ENCODE results near the gene SLC24A1.

Gene SLC24A1

DNA sequence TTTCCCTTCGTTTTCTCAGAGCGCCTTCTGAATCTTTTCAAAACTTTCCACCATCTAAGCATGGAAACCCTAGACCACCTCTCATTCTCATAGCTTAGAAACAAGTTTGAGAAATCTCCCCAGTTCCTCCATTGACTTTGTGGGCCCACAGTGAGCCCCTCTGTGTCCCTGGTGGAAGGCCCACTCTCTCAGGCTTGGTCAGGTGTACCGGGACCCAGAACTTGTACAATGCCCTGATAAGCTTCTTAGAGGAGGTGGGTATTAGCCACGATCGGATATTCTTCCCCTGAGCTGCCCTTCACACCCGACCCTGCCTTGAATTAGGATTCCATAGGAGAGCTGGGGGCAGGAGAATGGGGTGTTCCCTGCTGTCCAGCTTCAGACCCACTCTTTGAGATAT lies at the start of gene SLC24A1:
TSS of gene SLC24A1 (plus strand) at position 301 of the 400 bp plus-strand sequence. CDS start 2,143 bp downstream, outside the sequence.
- no peak within 1 kb of the TSS for H3K9ac ChIP-seq (ENCODE audit: low read depth, low read length)
- H3K27ac ChIP-seq (ENCODE audit: low read length) = no peak within 1 kb of the TSS
- no peak within 1 kb of the TSS for H3K4me3 ChIP-seq (ENCODE audit: low read depth in 1 of 2, low read length in 2 of 2)
- no peak for TF ChIP-seq EZH2 (IDR thresholded peaks at IDR 0.05; ENCODE audit: borderline replicate concordance, low read depth, low read length, severe bottlenecking)
- TF ChIP-seq, protein P1, sequence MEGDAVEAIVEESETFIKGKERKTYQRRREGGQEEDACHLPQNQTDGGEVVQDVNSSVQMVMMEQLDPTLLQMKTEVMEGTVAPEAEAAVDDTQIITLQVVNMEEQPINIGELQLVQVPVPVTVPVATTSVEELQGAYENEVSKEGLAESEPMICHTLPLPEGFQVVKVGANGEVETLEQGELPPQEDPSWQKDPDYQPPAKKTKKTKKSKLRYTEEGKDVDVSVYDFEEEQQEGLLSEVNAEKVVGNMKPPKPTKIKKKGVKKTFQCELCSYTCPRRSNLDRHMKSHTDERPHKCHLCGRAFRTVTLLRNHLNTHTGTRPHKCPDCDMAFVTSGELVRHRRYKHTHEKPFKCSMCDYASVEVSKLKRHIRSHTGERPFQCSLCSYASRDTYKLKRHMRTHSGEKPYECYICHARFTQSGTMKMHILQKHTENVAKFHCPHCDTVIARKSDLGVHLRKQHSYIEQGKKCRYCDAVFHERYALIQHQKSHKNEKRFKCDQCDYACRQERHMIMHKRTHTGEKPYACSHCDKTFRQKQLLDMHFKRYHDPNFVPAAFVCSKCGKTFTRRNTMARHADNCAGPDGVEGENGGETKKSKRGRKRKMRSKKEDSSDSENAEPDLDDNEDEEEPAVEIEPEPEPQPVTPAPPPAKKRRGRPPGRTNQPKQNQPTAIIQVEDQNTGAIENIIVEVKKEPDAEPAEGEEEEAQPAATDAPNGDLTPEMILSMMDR (IDR thresholded peaks at IDR 0.05; ENCODE audit: borderline replicate concordance, extremely low read depth, low read length, poor library complexity, severe bottlenecking) = no peak
- ATAC-seq (ENCODE audit: insufficient read depth, low read depth) (no peak), DNase-seq (no peak)
- no peaks in the 10 kb centered on the region for H3K79me2 ChIP-seq (ENCODE audit: insufficient read depth, low read length)
- no peaks in the 10 kb centered on the region for H3K4me1 ChIP-seq (ENCODE audit: insufficient read depth, low read length)
- peaks cover 3% of the 10 kb centered on the region; the same call in 1 of the 2 replicates for H3K36me3 ChIP-seq (ENCODE audit: insufficient read depth, low read length)
- no peak within 1 kb of the TSS for H2AFZ ChIP-seq (ENCODE audit: low read depth, low read length)
- H3K9me3 ChIP-seq (ENCODE audit: insufficient read depth, low read length, severe bottlenecking) = no peaks in the 10 kb centered on the region
- H3K4me2 ChIP-seq (ENCODE audit: insufficient read depth, low read length) = no peak within 1 kb of the TSS
- no peaks in the 10 kb centered on the region for H3K27me3 ChIP-seq (ENCODE audit: insufficient read depth, low read length, poor library complexity)
- no peaks in the 10 kb centered on the region for H4K20me1 ChIP-seq (ENCODE audit: insufficient read depth, low read length)

DNA sequence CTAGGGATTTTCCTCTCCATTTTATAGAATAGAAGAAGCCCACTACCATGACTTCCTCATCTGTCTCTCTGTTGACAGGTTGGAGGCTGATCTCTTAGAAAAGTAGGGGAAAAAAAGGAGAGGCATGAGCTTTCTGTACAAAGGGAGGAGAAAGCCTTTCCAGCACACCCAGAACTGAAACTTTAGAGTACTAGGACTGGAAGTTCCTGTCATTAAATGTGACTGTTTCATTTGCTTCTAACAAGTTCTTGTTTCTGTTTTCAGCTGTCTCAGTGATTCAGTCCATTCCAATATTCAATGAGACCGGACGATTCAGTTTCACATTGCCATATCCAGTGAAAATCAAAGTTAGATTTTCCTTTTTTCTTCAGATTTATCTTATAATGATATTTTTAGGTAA lies 49.8 kb upstream of the SLC24A1 start:
- no peak for TF ChIP-seq EZH2 (IDR thresholded peaks at IDR 0.05; ENCODE audit: borderline replicate concordance, low read depth, low read length, severe bottlenecking)
- TF ChIP-seq, protein P1 (IDR thresholded peaks at IDR 0.05; ENCODE audit: borderline replicate concordance, extremely low read depth, low read length, poor library complexity, severe bottlenecking) = no peak
- H4K20me1 ChIP-seq (ENCODE audit: insufficient read depth, low read length) = no peaks in the 10 kb centered on the region
- H3K27me3 ChIP-seq (ENCODE audit: insufficient read depth, low read length, poor library complexity) = no peaks in the 10 kb centered on the region
- no peaks in the 10 kb centered on the region for H3K9me3 ChIP-seq (ENCODE audit: insufficient read depth, low read length, severe bottlenecking)
- no peak overlapping the region for H3K9ac ChIP-seq (ENCODE audit: low read depth, low read length)
- no peak overlapping the region for H3K4me3 ChIP-seq (ENCODE audit: low read depth in 1 of 2, low read length in 2 of 2)
- ATAC-seq (ENCODE audit: insufficient read depth, low read depth) = no peak
- no peak overlapping the region for H3K4me2 ChIP-seq (ENCODE audit: insufficient read depth, low read length)
- peaks cover 76% of the 10 kb centered on the region for H3K36me3 ChIP-seq (ENCODE audit: insufficient read depth, low read length)
- H3K79me2 ChIP-seq (ENCODE audit: insufficient read depth, low read length) = no peaks in the 10 kb centered on the region
- H2AFZ ChIP-seq (ENCODE audit: low read depth, low read length) = no peak overlapping the region
- H3K4me1 ChIP-seq (ENCODE audit: insufficient read depth, low read length) = no peaks in the 10 kb centered on the region
- no peak overlapping the region for H3K27ac ChIP-seq (ENCODE audit: low read length)
- DNase-seq = no peak

DNA sequence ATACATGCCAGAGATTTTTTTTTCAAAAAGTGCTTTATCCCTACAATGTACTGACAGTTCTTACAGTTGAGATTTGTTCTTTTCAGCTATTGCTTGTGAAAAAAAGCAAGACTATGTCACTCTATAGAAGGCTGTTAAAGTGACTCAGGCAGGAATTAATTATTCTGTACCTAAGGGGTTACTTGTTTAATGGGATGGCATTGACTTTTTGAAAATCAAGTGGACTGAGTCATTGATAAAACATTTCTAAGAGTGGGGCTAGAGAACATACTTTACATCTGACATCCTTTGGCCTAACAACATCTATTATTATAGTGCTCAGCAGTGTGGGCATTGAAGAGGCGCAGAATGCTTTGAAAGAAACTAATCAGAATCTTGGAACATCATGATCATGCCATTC lies 45.1 kb upstream of the SLC24A1 start:
- Histone ChIP-seq H2AFZ (ENCODE audit: low read depth, low read length) (no peak overlapping the region), H3K79me2 (ENCODE audit: insufficient read depth, low read length) (no peaks in the 10 kb centered on the region), H3K4me3 (ENCODE audit: low read depth in 1 of 2, low read length in 2 of 2) (no peak overlapping the region), H3K4me2 (ENCODE audit: insufficient read depth, low read length) (no peak overlapping the region), H4K20me1 (ENCODE audit: insufficient read depth, low read length) (no peaks in the 10 kb centered on the region), H3K9ac (ENCODE audit: low read depth, low read length) (no peak overlapping the region), H3K9me3 (ENCODE audit: insufficient read depth, low read length, severe bottlenecking) (no peaks in the 10 kb centered on the region), H3K4me1 (ENCODE audit: insufficient read depth, low read length) (no peaks in the 10 kb centered on the region), H3K27ac (ENCODE audit: low read length) (no peak overlapping the region), H3K36me3 (ENCODE audit: insufficient read depth, low read length) (peaks cover 72% of the 10 kb centered on the region), H3K27me3 (ENCODE audit: insufficient read depth, low read length, poor library complexity) (no peaks in the 10 kb centered on the region)
- ATAC-seq (ENCODE audit: insufficient read depth, low read depth) = no peak
- DNase-seq = no peak
- TF ChIP-seq, protein P1 (IDR thresholded peaks at IDR 0.05; ENCODE audit: borderline replicate concordance, extremely low read depth, low read length, poor library complexity, severe bottlenecking) = no peak
- TF ChIP-seq EZH2 (IDR thresholded peaks at IDR 0.05; ENCODE audit: borderline replicate concordance, low read depth, low read length, severe bottlenecking) = no peak

Measured in DND-41 (cell line).